ENCODE results near the gene AKAP7.

- TF ChIP-seq CTCF (IDR thresholded peaks at IDR 0.05; ENCODE audit: low read length) (no peak), EZH2 (IDR thresholded peaks at IDR 0.05; ENCODE audit: borderline replicate concordance, low read length) (no peak)
These were observed 867 bp upstream of the AKAP7 start for GRCh38 chr6:131134220-131134979.

Measured in OCI-LY1 (cell line).